ENCODE measurements around the gene GNA12. TPM values are rescaled to one million over a fixed set of nuclear protein-coding genes. Genes with fewer than 3 reads are reported as not detected.
"Not testable (repeated sequence)": the region's sequence is repeated elsewhere in the genome, so short reads cannot be mapped to it uniquely, and the experiment has no call there.

GNA12 gene
- total RNA-seq, 1 donor from 2014 or later: 67.2 TPM

DNA sequence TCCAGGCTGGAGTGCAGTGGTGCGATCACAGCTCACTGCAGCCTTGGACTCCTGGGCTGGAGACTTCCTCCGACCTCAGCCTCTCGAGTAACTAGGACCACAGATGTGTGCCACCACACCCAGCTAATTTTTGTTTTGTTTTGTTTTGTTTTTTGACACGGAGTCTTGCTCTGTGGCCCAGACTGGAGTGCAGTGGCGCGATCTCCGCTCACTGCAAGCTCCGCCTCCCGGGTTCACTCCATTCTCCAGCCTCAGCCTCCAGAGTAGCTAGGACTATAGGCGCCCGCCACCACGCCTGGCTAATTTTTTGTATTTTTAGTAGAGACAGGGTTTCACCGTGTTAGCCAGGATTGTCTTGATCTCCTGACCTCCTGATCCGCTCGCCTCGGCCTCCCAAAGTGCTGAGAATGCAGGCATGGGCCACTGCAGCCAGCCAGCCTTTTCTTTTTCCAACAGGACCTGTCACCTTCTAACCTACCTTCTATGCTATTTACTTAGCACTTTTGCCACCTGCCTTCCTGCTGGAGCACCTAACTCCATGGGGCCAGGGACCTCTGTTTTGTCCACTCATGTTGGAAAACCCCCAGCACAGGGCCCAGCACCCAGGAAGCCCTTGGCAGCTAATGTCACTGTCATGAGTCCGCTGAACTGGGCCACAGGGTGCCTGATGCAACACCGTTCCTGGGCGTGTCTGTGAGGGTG is 150.5 kb downstream of the GNA12 start:
- peaks cover 12% of the 10 kb centered on the region for H3K27me3 Mint-ChIP-seq (ENCODE audit: low read depth, unreplicated experiment)
- not testable (repeated sequence) for H3K9me3 Mint-ChIP-seq (ENCODE audit: unreplicated experiment); H3K4me3 ChIP-seq (ENCODE audit: insufficient read depth, low read depth, low read length); H3K27ac ChIP-seq (ENCODE audit: low read depth, low read length); H3K9ac ChIP-seq (ENCODE audit: low read length); DNase-seq (ENCODE audit: low read depth); H3K27me3 ChIP-seq (ENCODE audit: insufficient read depth, low read length); FAIRE-seq; H3K9me3 ChIP-seq (ENCODE audit: insufficient read depth, low read depth, low read length); H4K20me1 ChIP-seq (ENCODE audit: insufficient read depth, low read length); H3K4me3 Mint-ChIP-seq (ENCODE audit: unreplicated experiment); H3K4me2 ChIP-seq (ENCODE audit: low read length); H3K79me2 ChIP-seq (ENCODE audit: insufficient read depth, low read length); H3K36me3 Mint-ChIP-seq (ENCODE audit: low read depth, unreplicated experiment); H2AFZ ChIP-seq (ENCODE audit: low read depth, low read length); H3K36me3 ChIP-seq (ENCODE audit: insufficient read depth, low read length)
- peaks cover 13% of the 10 kb centered on the region for H3K4me1 Mint-ChIP-seq (ENCODE audit: low read depth, unreplicated experiment)
- peak overlapping the region; percentile 41 for H3K27ac Mint-ChIP-seq (ENCODE audit: unreplicated experiment)
- H3K4me1 ChIP-seq (ENCODE audit: insufficient read depth, low read length): peaks cover 21% of the 10 kb centered on the region

DNA sequence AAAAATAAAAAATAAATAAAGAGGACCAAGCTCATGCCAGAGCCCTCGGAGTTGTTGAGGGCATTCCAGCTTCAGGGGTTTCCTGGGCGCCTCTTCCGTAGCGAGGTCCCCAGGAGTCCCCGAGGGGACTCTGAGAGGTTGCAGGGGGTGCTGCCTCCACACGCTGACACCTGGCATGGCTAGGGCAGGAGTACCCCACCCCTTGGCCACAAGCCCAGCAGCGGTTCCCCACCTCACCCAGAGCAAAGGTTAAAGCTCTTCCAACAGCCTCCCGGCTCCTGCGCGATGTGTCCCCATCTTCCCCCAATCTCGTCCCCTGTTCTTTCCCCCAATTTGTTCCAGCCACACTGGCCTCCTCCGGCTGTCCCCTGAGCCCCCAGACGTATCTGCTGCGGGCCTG is 151.6 kb downstream of the GNA12 start:
- H3K36me3 Mint-ChIP-seq (ENCODE audit: low read depth, unreplicated experiment): peaks cover 3% of the 10 kb centered on the region
- Histone ChIP-seq H3K4me3 (ENCODE audit: insufficient read depth, low read depth, low read length) (no peak overlapping the region), H4K20me1 (ENCODE audit: insufficient read depth, low read length) (peaks cover 5% of the 10 kb centered on the region), H3K27ac (ENCODE audit: low read depth, low read length) (no peak overlapping the region), H3K4me2 (ENCODE audit: low read length) (no peak overlapping the region), H3K27me3 (ENCODE audit: insufficient read depth, low read length) (peaks cover 8% of the 10 kb centered on the region), H2AFZ (ENCODE audit: low read depth, low read length) (no peak overlapping the region), H3K9me3 (ENCODE audit: insufficient read depth, low read depth, low read length) (no peaks in the 10 kb centered on the region), H3K79me2 (ENCODE audit: insufficient read depth, low read length) (no peaks in the 10 kb centered on the region), H3K4me1 (ENCODE audit: insufficient read depth, low read length) (peaks cover 29% of the 10 kb centered on the region), H3K9ac (ENCODE audit: low read length) (no peak overlapping the region), H3K36me3 (ENCODE audit: insufficient read depth, low read length) (no peaks in the 10 kb centered on the region)
- H3K27ac Mint-ChIP-seq (ENCODE audit: unreplicated experiment): no peak overlapping the region
- no peaks in the 10 kb centered on the region for H3K9me3 Mint-ChIP-seq (ENCODE audit: unreplicated experiment)
- DNase-seq (ENCODE audit: low read depth) (no peak), FAIRE-seq (no peak)
- no peak overlapping the region for H3K4me3 Mint-ChIP-seq (ENCODE audit: unreplicated experiment)
- peaks cover 10% of the 10 kb centered on the region for H3K27me3 Mint-ChIP-seq (ENCODE audit: low read depth, unreplicated experiment)
- no peak for TF ChIP-seq EZH2 (IDR thresholded peaks at IDR 0.05; ENCODE audit: insufficient read depth, low read length)
- TF ChIP-seq, protein P1, sequence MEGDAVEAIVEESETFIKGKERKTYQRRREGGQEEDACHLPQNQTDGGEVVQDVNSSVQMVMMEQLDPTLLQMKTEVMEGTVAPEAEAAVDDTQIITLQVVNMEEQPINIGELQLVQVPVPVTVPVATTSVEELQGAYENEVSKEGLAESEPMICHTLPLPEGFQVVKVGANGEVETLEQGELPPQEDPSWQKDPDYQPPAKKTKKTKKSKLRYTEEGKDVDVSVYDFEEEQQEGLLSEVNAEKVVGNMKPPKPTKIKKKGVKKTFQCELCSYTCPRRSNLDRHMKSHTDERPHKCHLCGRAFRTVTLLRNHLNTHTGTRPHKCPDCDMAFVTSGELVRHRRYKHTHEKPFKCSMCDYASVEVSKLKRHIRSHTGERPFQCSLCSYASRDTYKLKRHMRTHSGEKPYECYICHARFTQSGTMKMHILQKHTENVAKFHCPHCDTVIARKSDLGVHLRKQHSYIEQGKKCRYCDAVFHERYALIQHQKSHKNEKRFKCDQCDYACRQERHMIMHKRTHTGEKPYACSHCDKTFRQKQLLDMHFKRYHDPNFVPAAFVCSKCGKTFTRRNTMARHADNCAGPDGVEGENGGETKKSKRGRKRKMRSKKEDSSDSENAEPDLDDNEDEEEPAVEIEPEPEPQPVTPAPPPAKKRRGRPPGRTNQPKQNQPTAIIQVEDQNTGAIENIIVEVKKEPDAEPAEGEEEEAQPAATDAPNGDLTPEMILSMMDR (IDR thresholded peaks at IDR 0.05; ENCODE audit: insufficient read depth, low read depth, low read length): no peak
- peaks cover 13% of the 10 kb centered on the region for H3K4me1 Mint-ChIP-seq (ENCODE audit: low read depth, unreplicated experiment)

DNA sequence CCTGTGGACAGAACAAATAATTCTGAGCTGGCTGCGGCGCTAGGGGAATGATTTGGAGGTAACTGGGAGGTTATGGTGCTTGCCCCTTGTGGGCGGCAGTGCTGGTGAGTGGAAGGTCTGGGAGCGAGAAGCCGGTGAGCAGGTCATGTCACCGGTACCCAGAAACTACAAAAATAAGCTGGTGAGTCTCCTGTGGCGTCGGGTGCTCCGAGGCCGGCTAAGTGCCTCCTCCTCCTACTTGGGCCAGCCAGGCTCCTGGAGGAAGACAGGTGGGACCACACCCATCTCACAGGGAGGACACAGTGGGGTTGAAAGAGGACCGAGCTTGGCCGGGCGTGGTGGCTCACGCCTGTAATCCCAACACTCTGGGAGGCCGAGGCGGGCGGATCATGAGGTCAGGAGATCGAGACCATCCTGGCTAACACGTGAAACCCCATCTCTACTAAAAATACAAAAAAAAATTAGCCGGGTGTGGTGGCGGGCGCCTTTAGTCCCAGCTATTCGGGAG is 152.1 kb downstream of the GNA12 start:
- not testable (repeated sequence) for H3K27me3 ChIP-seq (ENCODE audit: insufficient read depth, low read length); FAIRE-seq; H3K27ac ChIP-seq (ENCODE audit: low read depth, low read length); H3K4me3 Mint-ChIP-seq (ENCODE audit: unreplicated experiment); H4K20me1 ChIP-seq (ENCODE audit: insufficient read depth, low read length); H3K36me3 ChIP-seq (ENCODE audit: insufficient read depth, low read length); H3K4me2 ChIP-seq (ENCODE audit: low read length); H3K9me3 Mint-ChIP-seq (ENCODE audit: unreplicated experiment); H3K9me3 ChIP-seq (ENCODE audit: insufficient read depth, low read depth, low read length); H3K27ac Mint-ChIP-seq (ENCODE audit: unreplicated experiment); DNase-seq (ENCODE audit: low read depth); H3K36me3 Mint-ChIP-seq (ENCODE audit: low read depth, unreplicated experiment); H2AFZ ChIP-seq (ENCODE audit: low read depth, low read length); H3K79me2 ChIP-seq (ENCODE audit: insufficient read depth, low read length); H3K4me3 ChIP-seq (ENCODE audit: insufficient read depth, low read depth, low read length); H3K9ac ChIP-seq (ENCODE audit: low read length)
- Mint-ChIP-seq H3K4me1 (ENCODE audit: low read depth, unreplicated experiment) (peaks cover 13% of the 10 kb centered on the region), H3K27me3 (ENCODE audit: low read depth, unreplicated experiment) (peaks cover 12% of the 10 kb centered on the region)
- H3K4me1 ChIP-seq (ENCODE audit: insufficient read depth, low read length): peaks cover 33% of the 10 kb centered on the region
